Left lung (tissue), 10 donors: ENCODE data around the gene HKDC1. TPM values are rescaled to one million over a fixed set of nuclear protein-coding genes. Genes with fewer than 3 reads are reported as not detected.
A peak's percentile ranks its signal among the peaks of the same experiment; 100 is the strongest.

Experiments used
- ATAC-seq: fragments of 200-7000 bp; cut with Tn5 transposase; one replicate; pipeline ENCODE4 v1.9.1; 2020; ENCODE audit warnings: moderate library complexity
- DNase-seq, 4 donors: peaks; one replicate each; pipeline ENCODE4 v3.0.0-alpha.2; 2013 to 2020
- H3K27ac ChIP-seq, 2 donors: fragments of 200-600 bp; sonication (generic) in 1 of 2; one replicate each; pipeline versions ENCODE4 v1.5.0 to v1.8.0; 2020 to 2021
- H3K27me3 ChIP-seq, 2 donors: fragments of 200-600 bp; sonication (generic) in 1 of 2; one replicate each; pipeline versions ENCODE4 v1.5.0 to v1.8.0; 2020 to 2021
- H3K36me3 ChIP-seq, 2 donors: fragments of 200-600 bp; sonication (generic) in 1 of 2; one replicate each; pipeline versions ENCODE4 v1.5.0 to v1.8.0; 2020 to 2021
- H3K4me1 ChIP-seq, 2 donors: fragments of 200-600 bp; one replicate each; pipeline ENCODE4 v1.8.0; 2021
- H3K4me3 ChIP-seq, 2 donors: fragments of 200-600 bp; sonication (generic) in 1 of 2; one replicate each; pipeline versions ENCODE4 v1.5.0 to v1.8.0; 2020 to 2021; ENCODE audit warnings: mild to moderate bottlenecking in 1 of 2
- H3K9me3 ChIP-seq, 2 donors: fragments of 200-600 bp; sonication (generic) in 1 of 2; one replicate each; pipeline versions ENCODE4 v1.5.0 to v1.8.0; 2020 to 2021
- intact Hi-C, 2 donors: fragments of 100-400 bp; cut with DNase I; formaldehyde crosslinking; loops; one replicate each; pipeline versions ENCODE4 v1.11.2 to v1.14.2; 2022
- polyA plus RNA-seq, 6 donors: library from polyadenylated mRNA; unstranded; fragments of 120-200 nt; gene quantifications; one replicate each; pipeline ENCODE4 v1.2.1, GENCODE V29; 2013; ENCODE audit not compliant: insufficient read length in 6 of 6
- total RNA-seq, 2 donors: library from RNA; stranded (reverse); fragmentation: NEBNext Ultra II Directional; extraction: Animal tissue kit (Norgen Biotek cat#: 25700); gene quantifications; one replicate each; pipeline ENCODE4 v1.2.1, GENCODE V29; 2021
- TF ChIP-seq, protein P1 (sequence below), 2 donors: fragments of 200-600 bp; sonication (generic) in 1 of 2; IDR thresholded peaks; one replicate each; pipeline versions ENCODE4 v1.5.0 to v1.8.0; 2021; ENCODE audit warnings: antibody characterized with exemption in 2 of 2
- donor health status: DM: no; HTN: yes; CAD: no.
- donor health status: DM: no; HTN: no; CAD: no.

HKDC1 gene
- total and polyA plus RNA-seq, 8 donors, result 0.71 to 9.7 (median 4.3) TPM

GRCh38 chr10:69179089-69179742 lies 40.9 kb upstream of the HKDC1 start:
- no peaks in the 10 kb centered on the region for H3K27me3 ChIP-seq
- H3K36me3 ChIP-seq, result peaks cover 0 to 9% of the 10 kb centered on the region in 2 donors
- H3K4me1 ChIP-seq, result peaks cover 9 to 29% of the 10 kb centered on the region in 2 donors
- DNase-seq (no peak), ATAC-seq (peak; percentile 8)
- peak overlapping the region; percentile 83 to 93 for H3K27ac ChIP-seq
- intact Hi-C loops, result no loop called here
- TF ChIP-seq, protein P1, sequence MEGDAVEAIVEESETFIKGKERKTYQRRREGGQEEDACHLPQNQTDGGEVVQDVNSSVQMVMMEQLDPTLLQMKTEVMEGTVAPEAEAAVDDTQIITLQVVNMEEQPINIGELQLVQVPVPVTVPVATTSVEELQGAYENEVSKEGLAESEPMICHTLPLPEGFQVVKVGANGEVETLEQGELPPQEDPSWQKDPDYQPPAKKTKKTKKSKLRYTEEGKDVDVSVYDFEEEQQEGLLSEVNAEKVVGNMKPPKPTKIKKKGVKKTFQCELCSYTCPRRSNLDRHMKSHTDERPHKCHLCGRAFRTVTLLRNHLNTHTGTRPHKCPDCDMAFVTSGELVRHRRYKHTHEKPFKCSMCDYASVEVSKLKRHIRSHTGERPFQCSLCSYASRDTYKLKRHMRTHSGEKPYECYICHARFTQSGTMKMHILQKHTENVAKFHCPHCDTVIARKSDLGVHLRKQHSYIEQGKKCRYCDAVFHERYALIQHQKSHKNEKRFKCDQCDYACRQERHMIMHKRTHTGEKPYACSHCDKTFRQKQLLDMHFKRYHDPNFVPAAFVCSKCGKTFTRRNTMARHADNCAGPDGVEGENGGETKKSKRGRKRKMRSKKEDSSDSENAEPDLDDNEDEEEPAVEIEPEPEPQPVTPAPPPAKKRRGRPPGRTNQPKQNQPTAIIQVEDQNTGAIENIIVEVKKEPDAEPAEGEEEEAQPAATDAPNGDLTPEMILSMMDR (IDR thresholded peaks at IDR 0.05), result no peak
- no peaks in the 10 kb centered on the region for H3K9me3 ChIP-seq
- peak overlapping the region; percentile 82 to 92 for H3K4me3 ChIP-seq

DNA sequence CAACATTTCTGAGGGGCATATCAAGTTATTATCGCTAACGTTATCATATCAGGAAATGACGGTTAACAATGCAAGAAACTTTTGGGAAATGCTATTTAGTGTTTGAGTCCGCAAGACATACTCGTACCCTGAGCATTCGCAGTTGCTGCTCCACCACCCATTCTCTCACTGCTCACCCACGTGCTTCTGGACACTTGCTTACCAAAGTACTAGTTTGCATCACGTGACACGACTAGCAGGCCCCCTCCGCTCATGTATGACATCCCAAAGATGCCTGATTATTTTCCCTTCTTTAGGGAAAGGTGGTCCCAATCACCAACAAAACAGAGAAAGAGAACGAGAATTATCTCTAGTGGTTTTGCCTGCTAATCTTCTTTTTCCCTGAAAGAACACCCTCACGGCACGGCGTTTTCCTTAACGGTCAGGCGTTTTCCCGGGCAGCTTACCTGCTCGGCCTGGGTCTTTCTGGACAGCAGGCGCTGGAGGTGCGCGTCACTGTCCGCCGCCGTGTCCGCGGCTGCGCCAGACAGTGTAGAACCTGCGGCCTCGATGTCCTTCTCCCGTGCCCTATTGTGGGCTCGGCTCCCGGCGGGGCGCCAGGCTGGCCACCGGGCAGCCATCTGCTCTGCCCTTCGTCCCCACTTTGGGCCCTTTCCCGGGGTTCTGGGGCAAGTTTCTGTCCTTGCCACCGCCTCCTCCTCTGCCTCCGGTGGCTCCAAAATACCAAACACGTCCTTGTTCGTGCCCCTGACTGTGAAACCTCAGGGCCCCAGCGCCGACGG lies 40.2 kb upstream of the HKDC1 start, which contains the start of gene SUPV3L1:
TSS of gene SUPV3L1 (plus strand) at position 492 of the 782 bp plus-strand sequence. CDS start at position 550, 58 bp downstream.
- Histone ChIP-seq H3K9me3 (no peaks in the 10 kb centered on the region), H3K4me3 (peak within 1 kb of the TSS; percentile 82 to 92), H3K36me3 (peaks cover 0 to 9% of the 10 kb centered on the region in 2 donors), H3K27me3 (no peaks in the 10 kb centered on the region), H3K4me1 (peaks cover 9 to 29% of the 10 kb centered on the region in 2 donors), H3K27ac (peak within 1 kb of the TSS; percentile 83 to 93)
- TF ChIP-seq, protein P1 (IDR thresholded peaks at IDR 0.05), result no peak
- intact Hi-C loops, result no loop called here
- peak; percentile 98 for ATAC-seq
- DNase-seq, result peak; percentile 93 to 96 (median 95)

DNA sequence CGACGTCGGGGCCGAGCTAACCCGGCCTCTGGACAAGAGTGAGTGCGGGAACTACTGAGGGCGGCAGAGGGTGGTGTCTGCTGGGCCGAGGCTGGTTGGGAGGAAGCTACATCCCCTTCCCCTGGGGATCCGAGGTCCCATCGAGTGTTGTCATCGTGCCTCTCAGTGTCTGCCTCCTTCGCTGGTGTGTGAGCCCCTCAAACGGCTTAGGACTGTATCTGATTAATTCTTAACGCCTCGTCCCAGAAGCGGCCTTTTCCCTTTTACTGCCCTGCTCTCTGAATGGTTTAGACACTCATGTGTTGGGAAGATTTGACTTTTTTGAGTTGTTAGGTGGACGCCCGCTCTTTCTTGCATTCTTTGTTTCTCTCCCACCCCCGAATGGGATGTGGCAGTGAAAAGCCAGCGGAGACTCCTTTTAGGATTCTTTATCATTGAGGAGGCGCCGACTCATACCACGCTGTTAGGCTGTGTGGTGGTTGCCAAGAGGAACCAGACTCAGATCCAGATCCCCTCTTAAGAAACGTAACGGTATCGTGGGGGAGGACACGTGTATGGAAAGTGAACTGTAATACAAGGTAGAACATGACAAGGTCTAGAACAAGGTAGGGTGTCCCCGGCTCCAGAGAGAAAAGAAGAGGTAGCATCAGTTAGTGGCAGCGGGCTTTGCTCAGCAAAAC lies 39.5 kb upstream of the HKDC1 start:
- Histone ChIP-seq H3K36me3 (peaks cover 0 to 13% of the 10 kb centered on the region in 2 donors), H3K27ac (peak overlapping the region; percentile 83 to 93), H3K9me3 (no peaks in the 10 kb centered on the region), H3K4me3 (peak overlapping the region; percentile 82 to 92), H3K27me3 (no peaks in the 10 kb centered on the region), H3K4me1 (peaks cover 9 to 29% of the 10 kb centered on the region in 2 donors)
- DNase-seq (peak in 1 of 4 donors; percentile 84), ATAC-seq (no peak)
- TF ChIP-seq, protein P1 (IDR thresholded peaks at IDR 0.05), result no peak
- intact Hi-C loops, result no loop called here

DNA sequence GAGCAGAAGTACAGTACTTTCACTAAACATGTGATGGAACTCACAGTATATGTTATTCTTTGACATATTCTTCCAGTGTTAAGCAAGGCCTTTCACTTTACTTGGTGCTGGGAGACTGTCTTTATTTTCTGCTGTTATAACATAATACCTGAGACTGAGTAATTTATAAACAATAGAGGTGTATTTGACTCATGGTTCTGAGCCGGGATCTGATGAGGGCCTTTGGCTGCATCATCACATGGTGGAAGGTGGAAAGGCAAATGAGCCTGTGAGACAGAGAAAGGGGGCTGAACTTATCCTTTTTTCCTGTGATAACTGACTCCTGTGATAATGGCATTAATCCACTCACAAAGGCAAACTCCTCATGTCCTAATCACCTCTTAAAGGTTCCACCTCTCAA lies 38.7 kb upstream of the HKDC1 start:
- intact Hi-C loops, result no loop called here
- no peaks in the 10 kb centered on the region for H3K9me3 ChIP-seq
- DNase-seq, result no peak
- peaks cover 0 to 21% of the 10 kb centered on the region in 2 donors for H3K36me3 ChIP-seq
- no peak for ATAC-seq
- TF ChIP-seq, protein P1 (IDR thresholded peaks at IDR 0.05), result no peak
- H3K4me3 ChIP-seq, result peak overlapping the region in 1 of 2 donors; percentile 82
- H3K27ac ChIP-seq, result no peak overlapping the region
- no peaks in the 10 kb centered on the region for H3K27me3 ChIP-seq
- H3K4me1 ChIP-seq, result peaks cover 9 to 29% of the 10 kb centered on the region in 2 donors
